Measurements from ENCODE around the gene CPLANE2. TPM values are rescaled to one million over a fixed set of nuclear protein-coding genes. Genes with fewer than 3 reads are reported as not detected.
"Not testable (repeated sequence)": the region's sequence is repeated elsewhere in the genome, so short reads cannot be mapped to it uniquely, and the experiment has no call there.

The CPLANE2 gene
- total RNA-seq, 1 donor from 2014 or later, result 3.1 TPM

DNA sequence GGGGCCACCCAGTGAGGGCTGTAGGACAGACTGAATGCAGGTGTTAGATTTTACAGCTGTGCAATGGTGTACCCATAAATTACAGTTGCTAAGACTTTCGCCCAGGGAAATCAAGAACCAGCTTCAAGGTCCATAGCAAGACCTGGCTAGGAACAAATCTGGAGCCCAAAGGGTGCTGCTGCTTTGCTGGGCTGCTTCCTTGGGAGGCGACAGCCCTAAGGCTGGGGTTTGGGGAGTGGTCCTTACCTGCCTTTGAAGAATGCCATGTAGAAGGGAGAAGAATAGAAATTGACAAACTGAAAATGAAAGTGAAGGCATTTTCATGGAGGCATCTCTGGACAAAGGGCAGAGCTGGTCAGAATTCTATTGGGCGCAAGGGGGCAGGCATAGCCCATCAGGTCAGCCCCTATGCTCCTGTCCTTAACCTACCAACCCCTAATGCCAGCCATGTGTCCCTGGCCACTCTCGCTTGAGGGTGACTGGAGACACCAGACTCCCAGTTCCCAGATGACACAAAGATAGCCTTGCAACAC lies 16.9 kb downstream of the CPLANE2 start:
- Histone ChIP-seq H3K36me3 (ENCODE audit: control insufficient read depth in 3 of 3, insufficient read depth in 3 of 3, low read length in 3 of 3) (no peaks in the 10 kb centered on the region), H3K4me1 (ENCODE audit: control insufficient read depth in 3 of 3, insufficient read depth in 3 of 3, low read length in 3 of 3) (peaks cover 14 to 20% (median 17%) of the 10 kb centered on the region in 3 donors), H3K9me3 (ENCODE audit: control insufficient read depth in 3 of 3, low read length in 3 of 3) (no peaks in the 10 kb centered on the region), H3K9ac (ENCODE audit: low read depth in 1 of 3, low read length in 3 of 3) (no peak overlapping the region), H3K27ac (ENCODE audit: low read depth, low read length) (no peak overlapping the region), H3K27me3 (ENCODE audit: control insufficient read depth in 3 of 3, insufficient read depth in 3 of 3, low read length in 3 of 3) (peaks cover 0 to 8% (median 4%) of the 10 kb centered on the region in 3 donors), H3K4me3 (ENCODE audit: low read length in 3 of 3) (no peak overlapping the region)

DNA sequence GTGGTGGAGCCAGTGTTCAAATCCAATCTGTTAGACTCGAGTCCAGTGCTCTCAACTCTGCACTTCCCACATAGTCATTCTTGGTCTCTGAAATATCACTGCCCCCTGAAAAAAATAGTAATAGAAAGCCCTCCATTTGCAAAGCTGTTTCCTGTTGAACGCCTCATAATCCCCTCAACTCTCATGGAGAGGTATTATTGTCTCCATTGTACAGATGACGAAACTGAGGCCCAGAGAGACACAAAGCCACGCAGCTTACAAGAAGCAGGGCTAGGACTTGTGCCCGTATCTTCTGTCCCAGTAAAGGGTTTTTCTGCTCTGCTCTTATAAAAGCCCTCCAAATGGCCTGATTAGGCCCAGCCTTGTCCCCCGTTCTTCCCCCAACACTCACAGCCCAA lies 18.3 kb downstream of the CPLANE2 start:
- H3K36me3 ChIP-seq (ENCODE audit: control insufficient read depth in 3 of 3, insufficient read depth in 3 of 3, low read length in 3 of 3), result no peaks in the 10 kb centered on the region
- peaks cover 14 to 20% (median 17%) of the 10 kb centered on the region in 3 donors for H3K4me1 ChIP-seq (ENCODE audit: control insufficient read depth in 3 of 3, insufficient read depth in 3 of 3, low read length in 3 of 3)
- peaks cover 0 to 8% (median 4%) of the 10 kb centered on the region in 3 donors for H3K27me3 ChIP-seq (ENCODE audit: control insufficient read depth in 3 of 3, insufficient read depth in 3 of 3, low read length in 3 of 3)
- no peak overlapping the region for H3K9ac ChIP-seq (ENCODE audit: low read depth in 1 of 3, low read length in 3 of 3)
- no peaks in the 10 kb centered on the region for H3K9me3 ChIP-seq (ENCODE audit: control insufficient read depth in 3 of 3, low read length in 3 of 3)
- no peak overlapping the region for H3K4me3 ChIP-seq (ENCODE audit: low read length in 3 of 3)
- no peak overlapping the region for H3K27ac ChIP-seq (ENCODE audit: low read depth, low read length)

DNA sequence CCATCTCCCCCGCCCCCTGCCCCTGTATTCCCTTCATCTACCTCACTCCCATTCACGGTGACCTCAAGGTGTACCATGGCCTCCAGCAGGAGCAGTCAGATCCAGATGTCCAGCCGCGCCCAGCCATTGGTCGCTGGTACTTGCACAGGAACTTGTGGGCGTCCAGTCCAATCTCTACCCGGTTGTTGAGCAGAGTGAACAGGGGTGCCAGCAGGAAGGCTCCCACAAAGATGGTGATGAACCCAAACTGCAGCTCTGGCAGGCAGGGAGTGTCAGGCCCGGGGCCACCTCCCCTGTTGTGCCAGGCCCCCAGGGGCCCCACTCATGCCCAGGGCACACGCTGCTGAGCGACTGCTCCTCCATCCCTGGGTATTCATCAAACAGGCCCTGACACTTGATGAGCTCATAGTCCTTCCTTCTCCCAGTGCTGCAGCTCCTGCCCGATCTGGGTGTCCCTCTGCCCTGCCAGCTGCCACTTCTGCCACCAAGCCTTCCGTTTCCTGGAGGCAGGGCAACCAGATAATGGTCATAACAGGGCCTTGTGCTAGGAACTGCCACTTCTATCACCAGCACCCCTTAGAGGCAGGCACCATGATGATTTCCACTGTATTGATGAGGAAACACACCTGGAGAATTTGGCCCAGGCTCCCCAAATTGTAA lies 18.8 kb downstream of the CPLANE2 start:
- Histone ChIP-seq H3K4me1 (ENCODE audit: control insufficient read depth in 3 of 3, insufficient read depth in 3 of 3, low read length in 3 of 3) (peaks cover 14 to 20% (median 17%) of the 10 kb centered on the region in 3 donors), H3K27me3 (ENCODE audit: control insufficient read depth in 3 of 3, insufficient read depth in 3 of 3, low read length in 3 of 3) (peaks cover 0 to 8% (median 4%) of the 10 kb centered on the region in 3 donors), H3K27ac (ENCODE audit: low read depth, low read length) (peak overlapping the region; percentile 47), H3K9ac (ENCODE audit: low read depth in 1 of 3, low read length in 3 of 3) (no peak overlapping the region), H3K4me3 (ENCODE audit: low read length in 3 of 3) (no peak overlapping the region), H3K36me3 (ENCODE audit: control insufficient read depth in 3 of 3, insufficient read depth in 3 of 3, low read length in 3 of 3) (no peaks in the 10 kb centered on the region), H3K9me3 (ENCODE audit: control insufficient read depth in 3 of 3, low read length in 3 of 3) (no peaks in the 10 kb centered on the region)

DNA sequence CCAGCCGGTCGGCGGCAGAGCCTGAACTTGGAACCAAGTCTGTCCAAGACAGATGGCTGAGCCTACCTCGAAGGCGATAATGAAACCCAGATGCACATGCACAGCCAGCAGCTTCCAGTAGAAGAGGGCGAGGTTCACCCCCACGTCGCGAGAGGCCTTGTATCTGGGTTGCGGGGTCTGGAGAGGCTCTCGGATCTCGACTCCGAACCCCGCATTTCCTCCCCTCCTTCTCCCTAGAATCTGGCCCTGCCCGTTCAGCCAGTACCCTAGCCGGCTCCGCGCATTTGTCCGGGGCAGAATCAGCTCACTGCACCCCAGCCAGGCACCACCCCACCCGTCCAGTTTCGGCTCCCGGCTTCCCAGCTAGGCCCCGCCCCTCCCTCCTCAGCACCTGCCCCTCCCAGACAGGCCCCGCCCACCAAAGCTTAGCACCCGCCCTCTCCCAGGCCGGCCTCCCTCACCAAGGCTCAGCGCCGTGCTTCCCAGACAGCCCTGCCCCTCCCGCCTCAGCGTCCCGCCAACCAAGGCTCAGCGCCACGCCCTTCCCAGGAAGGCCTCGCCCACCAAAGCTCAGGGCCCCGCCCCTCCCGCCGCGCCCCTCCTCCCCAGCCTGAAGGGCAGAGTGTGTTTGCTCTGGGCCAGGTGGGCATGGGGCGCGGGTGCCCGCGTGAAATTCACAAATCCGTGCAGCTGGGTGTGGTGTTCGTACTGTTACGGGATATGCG lies 19.8 kb downstream of the CPLANE2 start:
- Histone ChIP-seq H3K4me3 (ENCODE audit: low read length in 3 of 3) (peak overlapping the region; percentile 71 to 81 (median 78)), H3K27me3 (ENCODE audit: control insufficient read depth in 3 of 3, insufficient read depth in 3 of 3, low read length in 3 of 3) (peaks cover 0 to 12% (median 4%) of the 10 kb centered on the region in 3 donors), H3K27ac (ENCODE audit: low read depth, low read length) (peak overlapping the region; percentile 47), H3K9ac (ENCODE audit: low read depth in 1 of 3, low read length in 3 of 3) (peak overlapping the region; percentile 47 to 68 (median 62)), H3K9me3 (ENCODE audit: control insufficient read depth in 3 of 3, low read length in 3 of 3) (no peaks in the 10 kb centered on the region), H3K4me1 (ENCODE audit: control insufficient read depth in 3 of 3, insufficient read depth in 3 of 3, low read length in 3 of 3) (peaks cover 14 to 20% (median 17%) of the 10 kb centered on the region in 3 donors), H3K36me3 (ENCODE audit: control insufficient read depth in 3 of 3, insufficient read depth in 3 of 3, low read length in 3 of 3) (no peaks in the 10 kb centered on the region)

DNA sequence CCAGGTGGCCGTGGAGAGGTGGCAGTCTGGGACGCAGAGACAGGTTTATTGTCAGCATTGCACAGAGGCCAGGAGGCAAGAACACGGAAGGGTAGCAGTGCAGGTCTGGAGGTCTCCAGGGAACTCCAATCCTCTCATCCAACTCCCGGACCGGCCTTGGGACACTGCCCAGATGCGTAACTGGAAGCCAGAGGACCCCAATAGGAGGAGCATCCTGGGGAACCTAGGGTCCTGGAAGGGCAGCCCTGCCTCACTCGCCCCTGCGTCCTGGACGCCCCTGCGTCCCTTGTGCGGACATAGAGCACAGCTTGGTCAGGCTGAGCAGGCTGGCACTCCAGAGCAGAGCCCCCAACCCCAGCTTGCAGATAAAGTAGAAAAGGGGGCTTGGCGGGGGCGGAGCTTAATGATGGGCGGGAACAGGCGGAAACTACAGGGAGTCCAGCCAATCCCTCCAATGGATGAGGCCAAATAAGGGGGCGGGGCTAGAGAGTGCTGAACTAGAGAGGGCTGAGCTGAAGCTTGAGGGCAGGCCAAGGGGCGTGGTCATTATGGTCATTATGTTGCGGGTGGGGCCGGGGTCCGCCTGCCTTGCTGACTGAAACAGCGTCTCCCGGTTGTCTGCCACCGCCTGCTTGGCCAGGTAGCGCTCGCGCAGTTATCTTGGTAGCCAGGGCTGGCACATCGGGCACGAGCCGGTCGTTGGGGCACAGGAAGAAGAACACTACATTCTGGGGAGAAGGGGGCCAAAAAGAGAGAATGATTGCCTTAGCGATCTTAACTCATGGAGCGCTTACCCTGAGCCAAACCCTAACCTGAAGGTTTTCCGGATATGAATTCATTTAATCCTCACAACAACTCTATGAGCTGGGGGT lies 20.9 kb downstream of the CPLANE2 start:
- H3K27ac ChIP-seq (ENCODE audit: low read depth, low read length), result no peak overlapping the region
- H3K27me3 ChIP-seq (ENCODE audit: control insufficient read depth in 3 of 3, insufficient read depth in 3 of 3, low read length in 3 of 3), result peaks cover 0 to 12% (median 4%) of the 10 kb centered on the region in 3 donors
- H3K4me1 ChIP-seq (ENCODE audit: control insufficient read depth in 3 of 3, insufficient read depth in 3 of 3, low read length in 3 of 3), result peaks cover 14 to 20% (median 17%) of the 10 kb centered on the region in 3 donors
- peak overlapping the region; percentile 71 to 81 (median 78) for H3K4me3 ChIP-seq (ENCODE audit: low read length in 3 of 3)
- H3K36me3 ChIP-seq (ENCODE audit: control insufficient read depth in 3 of 3, insufficient read depth in 3 of 3, low read length in 3 of 3), result no peaks in the 10 kb centered on the region
- H3K9ac ChIP-seq (ENCODE audit: low read depth in 1 of 3, low read length in 3 of 3), result peak overlapping the region in 1 of 3 donors; percentile 46
- no peaks in the 10 kb centered on the region for H3K9me3 ChIP-seq (ENCODE audit: control insufficient read depth in 3 of 3, low read length in 3 of 3)

DNA sequence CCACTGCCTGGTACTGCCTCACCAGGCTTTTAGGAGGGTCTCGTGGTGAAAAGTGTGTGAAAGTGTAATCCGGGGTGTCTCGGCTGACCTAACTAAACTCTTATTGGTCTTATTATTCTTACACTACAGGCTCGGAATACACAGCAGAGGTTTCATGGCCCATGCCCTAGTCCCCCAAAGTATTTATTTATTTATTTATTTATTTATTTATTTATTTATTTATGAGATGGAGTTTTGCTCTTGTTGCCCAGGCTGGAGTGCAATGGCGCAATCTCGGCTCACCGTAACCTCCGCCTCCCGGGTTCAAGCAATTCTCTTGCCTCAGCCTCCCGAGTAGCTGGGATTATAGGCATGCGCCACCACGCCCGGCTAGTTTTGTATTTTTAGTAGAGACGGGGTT lies 21.7 kb downstream of the CPLANE2 start:
- H3K36me3 ChIP-seq (ENCODE audit: control insufficient read depth in 3 of 3, insufficient read depth in 3 of 3, low read length in 3 of 3); H3K9ac ChIP-seq (ENCODE audit: low read depth in 1 of 3, low read length in 3 of 3); H3K9me3 ChIP-seq (ENCODE audit: control insufficient read depth in 3 of 3, low read length in 3 of 3); H3K4me3 ChIP-seq (ENCODE audit: low read length in 3 of 3); H3K27ac ChIP-seq (ENCODE audit: low read depth, low read length): not testable (repeated sequence)
- Histone ChIP-seq H3K27me3 (ENCODE audit: control insufficient read depth in 3 of 3, insufficient read depth in 3 of 3, low read length in 3 of 3) (peaks cover 0 to 12% (median 4%) of the 10 kb centered on the region in 3 donors), H3K4me1 (ENCODE audit: control insufficient read depth in 3 of 3, insufficient read depth in 3 of 3, low read length in 3 of 3) (peaks cover 14 to 20% (median 17%) of the 10 kb centered on the region in 3 donors)

DNA sequence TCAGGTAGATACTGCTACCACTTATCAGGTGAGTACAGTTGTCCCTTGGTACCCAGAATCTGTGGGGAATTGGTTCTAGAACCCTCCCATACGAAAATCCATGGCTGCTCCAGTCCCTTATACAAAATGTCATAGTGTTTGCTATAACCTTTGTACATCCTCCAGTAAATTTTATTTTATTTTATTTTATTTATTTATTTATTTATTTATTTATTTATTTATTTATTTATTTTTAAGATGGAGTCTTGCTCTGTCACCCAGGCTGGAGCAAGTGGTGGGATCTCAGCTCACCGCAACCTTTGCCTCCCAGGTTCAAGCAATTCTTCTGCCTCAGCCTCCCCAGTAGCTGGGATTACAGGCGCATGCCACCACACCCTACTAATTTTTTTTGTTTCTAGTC lies 23.4 kb downstream of the CPLANE2 start:
- H3K9me3 ChIP-seq (ENCODE audit: control insufficient read depth in 3 of 3, low read length in 3 of 3); H3K4me3 ChIP-seq (ENCODE audit: low read length in 3 of 3); H3K9ac ChIP-seq (ENCODE audit: low read depth in 1 of 3, low read length in 3 of 3); H3K27ac ChIP-seq (ENCODE audit: low read depth, low read length); H3K36me3 ChIP-seq (ENCODE audit: control insufficient read depth in 3 of 3, insufficient read depth in 3 of 3, low read length in 3 of 3): not testable (repeated sequence)
- Histone ChIP-seq H3K27me3 (ENCODE audit: control insufficient read depth in 3 of 3, insufficient read depth in 3 of 3, low read length in 3 of 3) (peaks cover 0 to 12% (median 4%) of the 10 kb centered on the region in 3 donors), H3K4me1 (ENCODE audit: control insufficient read depth in 3 of 3, insufficient read depth in 3 of 3, low read length in 3 of 3) (peaks cover 14 to 20% (median 17%) of the 10 kb centered on the region in 3 donors)

DNA sequence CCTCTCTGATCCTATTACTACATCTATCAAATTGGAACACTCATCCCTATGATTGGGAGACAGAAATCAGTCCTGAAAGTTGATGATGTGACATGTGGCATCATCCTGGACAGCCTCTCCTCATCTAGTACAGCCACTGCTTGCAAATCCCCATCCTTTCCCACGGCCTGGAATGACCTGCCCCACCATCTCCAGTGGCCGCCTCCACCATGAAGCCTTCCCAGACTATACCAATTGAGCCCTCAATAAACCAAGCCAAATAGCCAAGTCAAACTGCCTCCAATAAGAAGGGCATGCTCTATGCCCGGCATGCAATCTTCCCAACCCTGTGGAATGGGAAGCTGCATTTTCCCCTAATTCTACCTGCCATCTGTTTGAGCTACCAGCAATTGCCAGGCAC lies 24.0 kb downstream of the CPLANE2 start:
- Histone ChIP-seq H3K27ac (ENCODE audit: low read depth, low read length) (no peak overlapping the region), H3K4me3 (ENCODE audit: low read length in 3 of 3) (no peak overlapping the region), H3K9me3 (ENCODE audit: control insufficient read depth in 3 of 3, low read length in 3 of 3) (no peaks in the 10 kb centered on the region), H3K27me3 (ENCODE audit: control insufficient read depth in 3 of 3, insufficient read depth in 3 of 3, low read length in 3 of 3) (peaks cover 0 to 15% (median 7%) of the 10 kb centered on the region in 3 donors), H3K4me1 (ENCODE audit: control insufficient read depth in 3 of 3, insufficient read depth in 3 of 3, low read length in 3 of 3) (peaks cover 14 to 20% (median 17%) of the 10 kb centered on the region in 3 donors), H3K9ac (ENCODE audit: low read depth in 1 of 3, low read length in 3 of 3) (no peak overlapping the region), H3K36me3 (ENCODE audit: control insufficient read depth in 3 of 3, insufficient read depth in 3 of 3, low read length in 3 of 3) (no peaks in the 10 kb centered on the region)

DNA sequence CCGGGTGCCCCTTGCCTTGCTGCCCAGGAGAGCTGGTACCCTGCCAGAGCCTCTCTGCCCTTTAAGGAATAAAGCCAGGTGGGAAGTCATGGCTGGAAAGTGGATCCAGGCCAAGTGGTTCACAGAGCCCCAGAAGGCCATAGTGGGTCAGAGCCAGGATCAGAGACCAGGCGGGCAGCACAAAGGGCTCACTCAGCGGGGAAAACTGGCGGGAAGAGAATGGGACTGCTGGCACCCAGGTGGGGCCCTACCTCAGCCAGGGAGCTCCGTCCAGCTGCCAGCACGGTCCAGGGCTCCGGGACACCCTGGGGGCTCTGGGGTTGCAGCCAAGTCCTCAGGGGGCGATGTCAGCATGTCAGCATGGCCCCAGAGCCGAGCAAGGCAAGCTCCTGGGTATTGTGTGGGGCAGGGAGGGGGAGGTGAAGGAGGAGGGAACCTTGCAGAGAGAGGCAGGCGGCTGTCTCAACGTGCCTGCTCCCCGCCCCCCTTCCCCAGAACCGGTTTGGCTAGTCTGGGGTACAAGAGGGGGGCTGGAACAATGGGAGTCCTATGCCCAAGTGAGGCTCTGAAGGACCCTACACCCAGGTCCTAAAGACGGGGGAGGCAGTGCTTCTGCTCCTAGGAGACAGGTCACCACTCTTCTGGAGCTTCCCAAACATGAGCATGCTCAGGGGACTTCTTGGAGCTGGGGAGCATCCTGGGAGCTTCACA lies 24.6 kb downstream of the CPLANE2 start, which contains the start of gene ARHGEF19:
Gene ARHGEF19 (minus strand): TSS at position 402 of the 711 bp plus-strand sequence. CDS start 3,598 bp downstream, outside the sequence.
- H3K9me3 ChIP-seq (ENCODE audit: control insufficient read depth in 3 of 3, low read length in 3 of 3), result no peaks in the 10 kb centered on the region
- H3K27ac ChIP-seq (ENCODE audit: low read depth, low read length), result no peak within 1 kb of the TSS
- peaks cover under 1 to 21% (median 7%) of the 10 kb centered on the region in 3 donors for H3K27me3 ChIP-seq (ENCODE audit: control insufficient read depth in 3 of 3, insufficient read depth in 3 of 3, low read length in 3 of 3)
- peaks cover 15 to 18% (median 17%) of the 10 kb centered on the region in 3 donors for H3K4me1 ChIP-seq (ENCODE audit: control insufficient read depth in 3 of 3, insufficient read depth in 3 of 3, low read length in 3 of 3)
- H3K9ac ChIP-seq (ENCODE audit: low read depth in 1 of 3, low read length in 3 of 3), result no peak within 1 kb of the TSS
- no peaks in the 10 kb centered on the region for H3K36me3 ChIP-seq (ENCODE audit: control insufficient read depth in 3 of 3, insufficient read depth in 3 of 3, low read length in 3 of 3)
- H3K4me3 ChIP-seq (ENCODE audit: low read length in 3 of 3), result no peak within 1 kb of the TSS
